Measurements from ENCODE around the gene WDR35.

GRCh38 chr2:19870792-19871191 is 119.1 kb downstream of the WDR35 start:
- TF ChIP-seq POLR2A (IDR thresholded peaks at IDR 0.05; ENCODE audit: low read length) (no peak), GATA1 (IDR thresholded peaks at IDR 0.05; ENCODE audit: low read depth, low read length) (no peak)
